Activated CD4-positive, alpha-beta T cell treated with anti-CD3 and anti-CD28 coated beads, Interleukin-2, amount 50 U/mL, for 4 hours (primary cell): ENCODE measurements around the gene SOX12.
A peak's percentile ranks its signal among the peaks of the same experiment; 100 is the strongest.

Source experiments
- DNase-seq, 2 experiments: peaks; one replicate each; pipeline ENCODE4 v3.0.0-alpha.2; 2020

SOX12 gene

GRCh38 chr20:325045-325888, at the start of gene SOX12:
Gene SOX12 (plus strand): TSS chr20:325552. CDS start chr20:325925, 373 bp downstream.
- peak; percentile 96 for DNase-seq

- DNase-seq = no peak
Observed at GRCh38 chr20:275791-276190, 49.6 kb upstream of the SOX12 start.

GRCh38 chr20:276620-277495, 48.5 kb upstream of the SOX12 start:
- DNase-seq = no peak

GRCh38 chr20:277496-277781, 47.9 kb upstream of the SOX12 start:
- DNase-seq = no peak

GRCh38 chr20:278181-278580, 47.2 kb upstream of the SOX12 start:
- no peak for DNase-seq

GRCh38 chr20:278607-279571, 46.5 kb upstream of the SOX12 start:
- no peak for DNase-seq

GRCh38 chr20:284172-284571, 41.2 kb upstream of the SOX12 start:
- DNase-seq = no peak

- DNase-seq = no peak
Observed at GRCh38 chr20:286508-286907, 38.8 kb upstream of the SOX12 start.

GRCh38 chr20:288956-289692, 36.2 kb upstream of the SOX12 start:
- no peak for DNase-seq

GRCh38 chr20:289693-290083, 35.7 kb upstream of the SOX12 start:
- DNase-seq = no peak

- peak; percentile 81 to 82 for DNase-seq
Observed at GRCh38 chr20:290084-290831, 35.1 kb upstream of the SOX12 start, which contains the start of gene C20orf96. Gene C20orf96 (minus strand): TSS chr20:290750. CDS start chr20:290610, 140 bp downstream.

GRCh38 chr20:294602-295001, 30.8 kb upstream of the SOX12 start:
- no peak for DNase-seq

GRCh38 chr20:295804-296203, 29.5 kb upstream of the SOX12 start:
- DNase-seq = no peak

- DNase-seq = peak; percentile 78 to 82
Observed at GRCh38 chr20:297098-297924, 28.0 kb upstream of the SOX12 start, which contains the start of gene ZCCHC3. Gene ZCCHC3 (plus strand): TSS chr20:297570. CDS start chr20:297587, 17 bp downstream.

- DNase-seq = peak; percentile 5 to 19
Observed at GRCh38 chr20:297925-298775, 27.2 kb upstream of the SOX12 start.

- no peak for DNase-seq
Observed at GRCh38 chr20:298776-299391, 26.5 kb upstream of the SOX12 start.

GRCh38 chr20:300345-300990, 24.9 kb upstream of the SOX12 start:
- no peak for DNase-seq
